Lung (tissue), 12 donors: Measurements from ENCODE around the gene MLKL. TPM values are rescaled to one million over a fixed set of nuclear protein-coding genes. Genes with fewer than 3 reads are reported as not detected.

ENCODE experiments used
- ATAC-seq: fragments of 200-7000 bp; cut with Tn5 transposase; one replicate; pipeline ENCODE4 v1.9.1; 2020; ENCODE audit warnings: moderate number of reproducible peaks; ENCODE audit not compliant: insufficient read depth, low FRiP score
- DNase-seq, 3 donors: peaks; one replicate each; pipeline ENCODE4 v3.0.0-alpha.2; 2013 to 2017
- H3K27ac ChIP-seq, 2 donors: one replicate each; pipeline ENCODE4 v1.5.1; 2013; ENCODE audit warnings: mild to moderate bottlenecking in 2 of 2, moderate library complexity in 2 of 2, control low read depth in 1 of 2, inconsistent platforms in 1 of 2, low read depth in 1 of 2, low read length in 1 of 2
- H3K27me3 ChIP-seq, 3 donors: one replicate each; pipeline ENCODE4 v1.5.1; 2013; ENCODE audit warnings: low read length in 2 of 3; ENCODE audit not compliant: control insufficient read depth in 3 of 3, insufficient read depth in 3 of 3
- H3K36me3 ChIP-seq, 4 donors: one replicate each; pipeline ENCODE4 v1.5.1; 2013; ENCODE audit warnings: low read length in 4 of 4, mild to moderate bottlenecking in 1 of 4, moderate library complexity in 1 of 4; ENCODE audit not compliant: control insufficient read depth in 4 of 4, insufficient read depth in 4 of 4
- H3K4me1 ChIP-seq, 5 donors: one replicate each; pipeline ENCODE4 v1.5.1; 2013; ENCODE audit warnings: low read length in 5 of 5, mild to moderate bottlenecking in 2 of 5, moderate library complexity in 1 of 5; ENCODE audit not compliant: control insufficient read depth in 5 of 5, insufficient read depth in 5 of 5
- H3K4me3 ChIP-seq: one replicate; pipeline ENCODE4 v1.5.1; 2013; ENCODE audit warnings: mild to moderate bottlenecking, control low read depth, moderate library complexity
- H3K9ac ChIP-seq, 2 donors: one replicate each; pipeline ENCODE4 v1.5.1; 2013; ENCODE audit warnings: low read length in 2 of 2, control low read depth in 1 of 2; ENCODE audit not compliant: insufficient read depth in 1 of 2
- H3K9me3 ChIP-seq, 4 donors: one replicate each; pipeline ENCODE4 v1.5.1; 2013; ENCODE audit warnings: low read length in 3 of 4, mild to moderate bottlenecking in 1 of 4, moderate library complexity in 1 of 4; ENCODE audit not compliant: control insufficient read depth in 4 of 4, insufficient read depth in 3 of 4
- CTCF ChIP-seq: IDR thresholded peaks from 2 replicates; pipeline ENCODE4 v1.5.1; 2012; ENCODE audit warnings: mild to moderate bottlenecking; ENCODE audit errors: control extremely low read depth, extremely low read depth
- WGBS, 2 donors: extraction: QIAGEN DNeasy Blood & Tissue Kit; methylation state at CpG; one replicate each; pipeline ENCODE4 v1.1.7; 2013; 5-methylcytosine and 5-hydroxymethylcytosine counted together
- polyA plus RNA-seq, 2 donors: library from polyadenylated mRNA; stranded (reverse); fragments of 200-250 nt; gene quantifications; one replicate each; pipeline ENCODE4 v1.2.1, GENCODE V29; 2013
- total RNA-seq, 2 donors: library from RNA; depleted of rRNA in 1 of 2; stranded (reverse); fragments of >200 nt in 1 of 2; gene quantifications; one replicate each; pipeline ENCODE4 v1.2.1, GENCODE V29; 2014 to 2021
- donor health status: control.
- donor health status: control.
- donor health status: Bipolar disorder and iron deficiency.
- donor health status: healthy.
- donor health status: DM: yes; HTN: yes; CAD: no.

The MLKL gene
- total and polyA plus RNA-seq, 4 donors, result 13.1 to 32.1 (median 22.5) TPM

DNA sequence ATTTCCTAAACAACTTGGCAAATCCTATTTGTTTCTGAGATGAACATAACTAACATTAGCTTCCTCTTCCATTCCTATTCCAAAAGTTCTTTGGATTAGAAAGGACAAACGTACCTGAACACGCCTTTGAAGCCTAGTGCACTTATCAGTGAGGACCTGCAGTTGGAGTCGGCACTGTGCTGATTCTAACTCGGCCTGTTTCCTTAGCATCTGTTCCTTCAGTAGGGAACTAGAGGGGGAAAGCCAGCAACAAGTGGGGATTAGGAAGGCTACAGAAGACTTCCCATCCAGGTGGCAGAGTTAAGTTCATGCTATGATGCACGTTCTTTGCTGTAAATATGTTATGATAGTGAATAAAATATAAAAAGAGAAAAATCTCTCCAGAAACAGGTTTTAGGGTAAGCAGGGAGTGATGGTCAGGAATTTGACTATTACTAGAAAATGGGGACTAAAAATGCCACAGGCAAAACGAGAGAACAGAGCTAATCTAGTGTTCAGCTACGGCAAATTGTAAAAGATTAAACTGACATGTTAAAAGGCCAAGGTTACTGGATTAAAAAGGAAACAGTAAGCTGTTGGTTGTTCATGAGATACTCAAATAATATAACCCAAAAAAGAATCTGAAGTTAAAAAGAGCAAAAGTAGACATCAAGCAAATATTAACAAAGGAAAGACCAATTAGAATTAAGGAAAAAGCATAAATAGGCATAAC lies 62.8 kb downstream of the MLKL start:
- no peak for DNase-seq
- Histone ChIP-seq H3K36me3 (peaks cover 9 to 23% (median 17%) of the 10 kb centered on the region in 4 donors), H3K27me3 (no peaks in the 10 kb centered on the region), H3K4me3 (no peak overlapping the region), H3K4me1 (no peaks in the 10 kb centered on the region), H3K9ac (no peak overlapping the region), H3K27ac (no peak overlapping the region), H3K9me3 (no peaks in the 10 kb centered on the region)
- WGBS, 2 donors, result 85 to 93% methylated on average over 7 of the region's 7 CpGs
- no peak for TF ChIP-seq CTCF
- ATAC-seq, result no peak

DNA sequence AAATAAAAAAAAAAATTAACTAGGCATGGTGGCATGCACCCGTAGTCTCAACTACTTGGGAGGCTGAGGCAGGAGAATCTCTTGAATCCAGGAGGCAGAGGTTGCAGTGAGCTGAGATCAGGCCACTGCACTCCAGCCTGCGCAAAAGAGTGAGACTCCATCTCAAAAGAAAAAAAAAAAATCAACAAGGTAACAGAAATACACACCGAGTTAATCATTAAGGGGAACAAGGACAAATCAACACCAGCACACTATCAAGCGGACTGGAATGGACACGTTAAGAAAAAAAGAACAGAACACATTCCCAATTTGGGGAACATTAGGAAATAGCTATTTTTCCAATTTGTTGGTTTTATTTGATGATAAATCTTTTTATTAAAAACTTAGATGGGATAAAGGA lies 65.4 kb downstream of the MLKL start:
- no peak overlapping the region for H3K27ac ChIP-seq
- no peak for DNase-seq

DNA sequence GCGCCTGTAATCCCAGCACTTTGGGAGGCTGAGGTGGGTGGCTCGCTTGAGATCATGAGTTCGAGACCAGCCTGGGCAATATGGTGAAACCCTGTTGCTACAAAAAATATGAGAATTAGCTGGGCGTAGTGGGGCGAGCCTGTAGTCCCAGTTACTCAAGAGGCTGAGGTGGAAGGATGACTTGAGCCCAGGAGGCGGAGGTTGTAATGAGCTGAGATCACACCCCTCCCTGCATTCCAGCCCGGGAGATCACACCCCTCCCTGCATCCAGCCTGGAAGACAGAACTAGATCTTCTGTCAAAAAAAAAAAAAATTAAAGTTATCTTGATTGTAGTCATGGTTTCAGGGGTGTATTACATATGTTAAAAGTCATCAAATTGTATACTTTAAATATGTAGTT lies 67.0 kb downstream of the MLKL start:
- H3K4me1 ChIP-seq, result no peaks in the 10 kb centered on the region
- 89 to 90% methylated on average over 7 of the region's 7 CpGs for WGBS, 2 donors
- H3K9ac ChIP-seq, result no peak overlapping the region
- TF ChIP-seq CTCF, result no peak
- H3K27me3 ChIP-seq, result no peaks in the 10 kb centered on the region
- no peak for ATAC-seq
- H3K9me3 ChIP-seq, result no peaks in the 10 kb centered on the region
- no peak overlapping the region for H3K27ac ChIP-seq
- DNase-seq, result no peak
- H3K36me3 ChIP-seq, result peaks cover 21 to 41% (median 25%) of the 10 kb centered on the region in 4 donors
- no peak overlapping the region for H3K4me3 ChIP-seq

More for the DNA sequence above, 65.4 kb downstream of the MLKL start:
- H3K9ac ChIP-seq, result no peak overlapping the region
- no peak for TF ChIP-seq CTCF
- no peak overlapping the region for H3K4me3 ChIP-seq
- H3K36me3 ChIP-seq, result peaks cover 22 to 40% (median 25%) of the 10 kb centered on the region in 4 donors
- 72 to 75% methylated on average over 5 of the region's 5 CpGs for WGBS, 2 donors
- no peaks in the 10 kb centered on the region for H3K9me3 ChIP-seq
- ATAC-seq, result no peak
- H3K4me1 ChIP-seq, result no peaks in the 10 kb centered on the region
- no peaks in the 10 kb centered on the region for H3K27me3 ChIP-seq
